DOHH2 (cell line): ENCODE measurements around the gene UBE2G2.

Experiments
- H3F3A ChIP-seq: fragments of 200-600 bp; sonication (generic), shearing (Covaris generic); 2 replicates; pipeline ENCODE4 v1.6.0; 2016; ENCODE audit warnings: antibody characterized with exemption, mild to moderate bottlenecking; ENCODE audit not compliant: control insufficient read depth, insufficient read depth
- H3K27ac ChIP-seq: fragments of 200-600 bp; sonication (generic); 2 replicates; pipeline ENCODE4 v1.5.1; 2014; ENCODE audit warnings: low read depth, mild to moderate bottlenecking, low read length, moderate library complexity
- H3K27me3 ChIP-seq: fragments of 200-600 bp; sonication (generic); 2 replicates; pipeline ENCODE4 v1.6.1; 2014; ENCODE audit warnings: mild to moderate bottlenecking, low read length, mixed read lengths; ENCODE audit not compliant: control insufficient read depth
- H3K36me3 ChIP-seq: fragments of 200-600 bp; sonication (generic); 2 replicates; pipeline ENCODE4 v1.6.1; 2014; ENCODE audit warnings: mild to moderate bottlenecking, low read length, moderate library complexity, mixed read lengths; ENCODE audit not compliant: control insufficient read depth
- H3K4me1 ChIP-seq: fragments of 200-600 bp; sonication (generic); 2 replicates; pipeline ENCODE4 v1.6.1; 2014; ENCODE audit warnings: mild to moderate bottlenecking, low read length, mixed read lengths; ENCODE audit not compliant: control insufficient read depth
- H3K4me2 ChIP-seq: fragments of 200-600 bp; sonication (generic); 2 replicates; pipeline ENCODE4 v1.6.0; 2014; ENCODE audit warnings: mild to moderate bottlenecking, low read length, moderate library complexity
- H3K4me3 ChIP-seq: fragments of 200-600 bp; sonication (generic); 2 replicates; pipeline ENCODE4 v1.5.1; 2014; ENCODE audit warnings: mild to moderate bottlenecking, low read length, mixed read lengths
- H3K79me2 ChIP-seq: fragments of 200-600 bp; sonication (generic); 2 replicates; pipeline ENCODE4 v1.6.1; 2014; ENCODE audit warnings: mild to moderate bottlenecking, low read length, mixed read lengths; ENCODE audit not compliant: control insufficient read depth
- H3K9me2 ChIP-seq: fragments of 200-600 bp; sonication (generic); replicated peaks from 2 replicates; pipeline ENCODE4 v1.6.1; 2014; ENCODE audit warnings: mild to moderate bottlenecking, low read length, mixed read lengths; ENCODE audit not compliant: control insufficient read depth
- H3K9me3 ChIP-seq: fragments of 200-600 bp; sonication (generic); 2 replicates; pipeline ENCODE4 v1.6.1; 2014; ENCODE audit warnings: antibody characterized with exemption, low read length, mixed read lengths; ENCODE audit not compliant: control insufficient read depth, insufficient read depth
- H4K20me1 ChIP-seq: fragments of 200-600 bp; sonication (generic); 2 replicates; pipeline ENCODE4 v1.6.0; 2014; ENCODE audit warnings: low read depth, mild to moderate bottlenecking, antibody characterized with exemption, low read length, moderate library complexity; ENCODE audit not compliant: control insufficient read depth, insufficient read depth
- EZH2phosphoT487 ChIP-seq: fragments of 200-600 bp; sonication (generic); IDR thresholded peaks from 2 replicates; pipeline ENCODE4 v1.6.1; 2017; ENCODE audit warnings: borderline replicate concordance, mild to moderate bottlenecking, antibody characterized with exemption, low read length, moderate library complexity, mixed read lengths
- TF ChIP-seq, protein P1 (sequence below): fragments of 200-600 bp; sonication (generic); IDR thresholded peaks from one replicate; pipeline ENCODE4 v1.5.1; 2014; ENCODE audit warnings: antibody characterized with exemption, mild to moderate bottlenecking, low read depth, low read length; ENCODE audit not compliant: poor library complexity, severe bottlenecking

Gene UBE2G2

GRCh38 chr21:44801468-44802395, at the start of gene UBE2G2:
TSS of gene UBE2G2 (minus strand) at chr21:44801820. CDS start at chr21:44801748, 72 bp downstream.
- Histone ChIP-seq H3K27ac (peak within 1 kb of the TSS; percentile 60), H3K9me2 (no peaks in the 10 kb centered on the region), H3K4me2 (peak within 1 kb of the TSS; percentile 55), H3K79me2 (peaks cover 67% of the 10 kb centered on the region), H3K36me3 (peaks cover 83% of the 10 kb centered on the region), H3F3A (peaks cover 8% of the 10 kb centered on the region; the same call in 1 of the 2 replicates), H3K27me3 (no peaks in the 10 kb centered on the region), H3K4me1 (peaks cover 31% of the 10 kb centered on the region), H3K9me3 (no peaks in the 10 kb centered on the region), H3K4me3 (peak within 1 kb of the TSS; percentile 97), H4K20me1 (peaks cover 26% of the 10 kb centered on the region)
- no peak for TF ChIP-seq EZH2phosphoT487
- TF ChIP-seq, protein P1, sequence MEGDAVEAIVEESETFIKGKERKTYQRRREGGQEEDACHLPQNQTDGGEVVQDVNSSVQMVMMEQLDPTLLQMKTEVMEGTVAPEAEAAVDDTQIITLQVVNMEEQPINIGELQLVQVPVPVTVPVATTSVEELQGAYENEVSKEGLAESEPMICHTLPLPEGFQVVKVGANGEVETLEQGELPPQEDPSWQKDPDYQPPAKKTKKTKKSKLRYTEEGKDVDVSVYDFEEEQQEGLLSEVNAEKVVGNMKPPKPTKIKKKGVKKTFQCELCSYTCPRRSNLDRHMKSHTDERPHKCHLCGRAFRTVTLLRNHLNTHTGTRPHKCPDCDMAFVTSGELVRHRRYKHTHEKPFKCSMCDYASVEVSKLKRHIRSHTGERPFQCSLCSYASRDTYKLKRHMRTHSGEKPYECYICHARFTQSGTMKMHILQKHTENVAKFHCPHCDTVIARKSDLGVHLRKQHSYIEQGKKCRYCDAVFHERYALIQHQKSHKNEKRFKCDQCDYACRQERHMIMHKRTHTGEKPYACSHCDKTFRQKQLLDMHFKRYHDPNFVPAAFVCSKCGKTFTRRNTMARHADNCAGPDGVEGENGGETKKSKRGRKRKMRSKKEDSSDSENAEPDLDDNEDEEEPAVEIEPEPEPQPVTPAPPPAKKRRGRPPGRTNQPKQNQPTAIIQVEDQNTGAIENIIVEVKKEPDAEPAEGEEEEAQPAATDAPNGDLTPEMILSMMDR = no peak

- H3K4me1 ChIP-seq = peaks cover 7% of the 10 kb centered on the region
Observed at GRCh38 chr21:44850905-44851657, 49.5 kb upstream of the UBE2G2 start.

DNA sequence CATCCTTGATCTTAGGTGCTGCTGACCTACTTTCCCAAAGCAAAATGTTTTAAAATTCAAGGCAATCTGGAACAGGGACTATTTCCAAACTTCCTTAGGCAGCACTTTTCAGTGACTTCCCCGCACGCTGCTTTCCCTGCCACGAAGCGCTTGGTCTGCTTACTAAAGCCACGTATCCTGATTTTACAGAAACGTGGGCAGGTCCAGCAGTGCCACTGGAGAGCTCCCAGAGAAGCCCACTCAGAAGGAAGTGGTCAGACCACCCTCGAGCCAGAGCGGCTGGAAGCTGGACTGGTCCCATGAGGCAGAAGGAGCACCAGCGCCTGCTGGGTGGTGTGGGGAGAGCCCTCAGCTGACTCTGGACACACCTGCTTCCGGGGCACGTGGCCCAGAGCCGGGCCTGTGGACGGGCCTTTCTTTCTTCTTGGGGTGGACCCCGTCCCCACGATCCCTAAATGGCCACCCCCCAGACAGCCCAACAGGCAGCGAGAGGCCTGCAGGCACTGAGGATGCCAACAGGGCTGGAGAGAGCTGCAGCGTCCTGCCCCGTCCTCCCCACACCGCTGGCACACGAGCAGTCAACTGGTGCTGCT, 48.7 kb upstream of the UBE2G2 start:
- H3K79me2 ChIP-seq = no peaks in the 10 kb centered on the region
- peaks cover 14% of the 10 kb centered on the region for H3K4me1 ChIP-seq
- no peak overlapping the region for H3K4me3 ChIP-seq
- no peaks in the 10 kb centered on the region for H3K9me2 ChIP-seq
- no peak overlapping the region for H3K27ac ChIP-seq
- no peaks in the 10 kb centered on the region for H3F3A ChIP-seq
- peaks cover 15% of the 10 kb centered on the region for H3K36me3 ChIP-seq
- H3K9me3 ChIP-seq = no peaks in the 10 kb centered on the region
- peaks cover 12% of the 10 kb centered on the region for H3K27me3 ChIP-seq
- H3K4me2 ChIP-seq = no peak overlapping the region
- TF ChIP-seq, protein P1 = no peak
- no peak for TF ChIP-seq EZH2phosphoT487
- H4K20me1 ChIP-seq = no peaks in the 10 kb centered on the region

More at GRCh38 chr21:44850905-44851657, 49.5 kb upstream of the UBE2G2 start:
- peaks cover 4% of the 10 kb centered on the region; the same call in 1 of the 2 replicates for H3K27me3 ChIP-seq
- H3K4me3 ChIP-seq = no peak overlapping the region
- H3K4me2 ChIP-seq = no peak overlapping the region
- no peaks in the 10 kb centered on the region for H3F3A ChIP-seq
- no peaks in the 10 kb centered on the region for H3K79me2 ChIP-seq
- peaks cover 15% of the 10 kb centered on the region for H3K36me3 ChIP-seq
- no peaks in the 10 kb centered on the region for H4K20me1 ChIP-seq
- H3K9me3 ChIP-seq = no peaks in the 10 kb centered on the region
- no peak overlapping the region for H3K27ac ChIP-seq
- no peaks in the 10 kb centered on the region for H3K9me2 ChIP-seq
- TF ChIP-seq, protein P1 = no peak
- TF ChIP-seq EZH2phosphoT487 = no peak
